Measurements from ENCODE around the gene ABCD4.
"Not testable (repeated sequence)": the region's sequence is repeated elsewhere in the genome, so short reads cannot be mapped to it uniquely, and the experiment has no call there.

ABCD4 gene

DNA sequence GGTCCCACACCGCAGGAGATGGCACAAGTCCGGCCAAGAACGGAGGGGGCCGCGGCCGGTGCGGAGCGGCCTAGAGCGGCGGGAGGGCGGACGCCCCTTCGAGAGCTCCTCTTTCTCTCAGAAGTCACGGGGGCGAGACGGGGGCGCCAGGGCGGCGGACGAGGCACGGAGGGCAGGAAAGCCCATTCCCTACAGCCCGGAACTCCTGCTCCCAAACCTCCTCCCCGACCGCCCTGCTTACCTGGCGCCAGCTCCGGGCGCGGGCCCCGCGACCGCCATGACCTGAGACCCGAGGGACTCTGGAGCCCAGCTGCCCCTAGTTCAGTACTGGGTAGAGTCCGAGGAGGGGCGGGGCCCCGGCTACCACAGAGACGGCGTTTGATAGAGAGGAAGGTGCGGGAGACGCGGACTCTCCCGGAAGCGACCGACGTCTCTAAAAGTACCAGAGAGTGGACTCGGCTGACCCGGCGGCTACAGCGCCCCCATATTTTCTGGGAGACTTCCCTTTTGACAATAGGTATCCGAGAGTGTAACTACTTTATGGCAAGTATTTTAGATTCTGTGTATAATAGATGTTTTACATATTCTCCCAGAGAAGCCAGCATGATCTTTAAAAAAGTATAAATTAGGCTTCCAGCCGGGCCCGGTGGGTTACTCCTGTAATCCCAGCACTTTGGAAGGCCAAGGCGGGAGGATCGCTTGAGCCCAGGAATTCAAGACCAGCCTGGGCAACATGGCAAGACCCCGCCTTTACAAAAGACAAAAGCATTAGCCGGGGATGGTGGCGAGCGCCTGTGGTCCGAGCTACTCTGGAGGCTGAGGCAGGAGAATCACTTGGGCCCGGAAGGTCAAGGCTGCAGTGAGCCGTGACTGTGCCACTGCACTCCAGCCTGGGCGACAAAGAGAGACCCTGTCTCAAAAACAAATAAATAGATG, at the start of gene ABCD4:
TSS of gene ABCD4 (minus strand) at position 301 of the 936 bp plus-strand sequence. CDS start at position 279, 22 bp downstream.
- peak; percentile 69 to 80 for DNase-seq (ENCODE audit: low read depth in 1 of 2, low spot score in 1 of 2)

DNA sequence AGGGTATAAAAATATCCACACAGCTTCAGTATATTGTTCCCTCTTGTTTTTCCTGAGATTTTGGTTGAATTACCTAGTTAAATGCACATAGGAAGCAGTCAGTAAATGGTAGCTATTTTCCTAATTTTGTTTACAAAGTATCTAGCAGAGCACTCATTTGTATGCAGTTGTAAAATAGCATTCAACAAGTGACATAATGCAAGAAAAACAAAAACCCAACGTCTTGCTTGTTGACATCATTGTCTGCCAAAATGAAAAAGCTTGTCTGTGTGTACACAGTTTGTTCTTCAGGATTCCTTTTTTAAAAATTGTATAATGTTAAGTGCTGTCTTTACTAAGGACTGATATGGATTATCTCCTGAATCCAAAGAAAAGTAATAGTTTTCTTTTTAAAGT, 48.2 kb upstream of the ABCD4 start:
- DNase-seq (ENCODE audit: low read depth in 1 of 2, low spot score in 1 of 2), result no peak

DNA sequence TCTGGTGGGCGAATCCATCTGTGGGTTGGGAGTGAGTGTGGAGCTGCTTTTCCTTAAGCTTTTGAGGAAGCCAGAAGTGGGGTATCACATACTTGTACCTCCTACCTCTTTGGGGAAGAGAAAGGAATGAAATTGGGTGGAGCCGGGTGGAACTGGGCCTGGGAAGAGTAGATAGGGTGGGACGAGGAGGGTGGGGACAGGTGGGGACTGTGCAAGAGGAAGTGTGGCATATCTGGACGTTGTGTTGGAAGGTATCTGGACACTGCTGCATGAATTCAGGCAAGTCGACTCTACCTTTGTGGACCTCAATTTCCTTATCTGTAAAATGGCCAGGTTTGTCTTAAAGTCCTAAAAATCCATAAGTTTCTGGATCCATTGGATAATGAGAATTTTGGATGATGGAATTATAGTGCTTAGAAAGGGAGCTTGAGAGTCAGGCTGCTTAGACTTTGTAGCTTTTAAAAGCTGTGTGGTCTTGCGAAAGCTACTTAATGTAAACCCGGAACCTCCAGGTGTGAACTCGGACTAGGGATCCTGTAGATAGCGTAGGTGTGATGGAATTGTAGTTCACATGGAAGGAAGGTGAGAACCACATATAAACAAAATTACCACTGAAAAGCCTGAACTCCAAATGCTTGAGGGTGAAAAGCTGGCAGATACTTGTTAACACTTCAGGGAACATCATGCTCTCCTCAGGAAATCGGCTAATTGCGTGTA, 47.6 kb upstream of the ABCD4 start:
- no peak for DNase-seq (ENCODE audit: low read depth in 1 of 2, low spot score in 1 of 2)

DNA sequence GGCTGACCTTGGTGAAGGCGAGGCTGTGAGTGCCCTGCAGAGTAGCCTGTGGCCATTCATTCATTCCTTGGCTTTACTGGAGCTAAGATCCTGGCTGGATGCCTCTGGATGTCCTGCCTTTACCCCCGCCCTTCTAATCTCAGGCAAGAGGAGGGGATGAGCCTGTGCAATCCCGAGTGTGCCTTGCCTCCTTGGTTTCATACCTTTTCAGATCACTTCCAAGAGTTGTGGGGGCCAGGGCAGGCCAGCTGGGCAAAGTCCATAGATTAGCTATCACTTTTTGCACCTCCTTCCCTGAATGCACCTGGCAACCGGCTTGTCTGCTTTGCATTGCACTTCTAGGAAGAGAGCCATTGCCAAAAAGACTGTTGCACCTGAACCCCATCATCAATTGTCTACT, 47.0 kb upstream of the ABCD4 start:
- DNase-seq (ENCODE audit: low read depth in 1 of 2, low spot score in 1 of 2), result no peak

DNA sequence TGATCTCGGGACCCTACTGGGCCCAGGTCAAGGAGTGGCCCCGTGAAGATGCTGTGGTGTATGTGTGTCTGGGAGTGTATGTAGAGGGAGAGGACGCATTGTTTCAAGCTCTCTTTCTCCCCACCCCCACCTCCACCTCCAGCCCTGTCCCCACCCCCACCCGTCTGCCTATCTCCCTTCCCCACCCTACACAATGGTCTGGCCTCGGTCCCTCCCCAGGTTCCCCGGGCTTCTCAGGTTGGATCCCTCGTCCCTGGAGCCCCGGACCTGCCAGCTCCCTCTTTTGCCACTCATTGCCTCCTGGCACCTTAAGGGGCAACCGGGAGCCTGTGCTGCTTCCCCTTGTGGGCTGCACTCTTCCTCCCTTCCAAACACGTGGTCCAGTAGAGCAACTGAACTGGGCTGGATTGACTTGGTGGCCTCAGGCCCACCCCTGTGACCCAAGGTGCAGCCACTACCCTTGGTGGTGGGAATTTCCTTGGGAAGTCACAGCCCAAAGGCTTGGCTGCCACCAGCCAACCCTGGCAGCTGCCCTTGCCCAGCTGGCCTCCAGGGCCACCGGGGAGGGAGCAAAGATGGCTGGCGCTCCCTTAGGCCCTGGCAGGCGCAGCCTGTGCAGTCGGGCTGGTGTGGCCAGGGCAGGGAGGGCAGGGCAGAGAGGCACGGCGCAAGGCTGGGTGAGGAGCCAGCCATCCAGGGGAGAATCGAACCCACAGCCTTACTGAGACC, 46.2 kb upstream of the ABCD4 start:
- no peak for DNase-seq (ENCODE audit: low read depth in 1 of 2, low spot score in 1 of 2)

DNA sequence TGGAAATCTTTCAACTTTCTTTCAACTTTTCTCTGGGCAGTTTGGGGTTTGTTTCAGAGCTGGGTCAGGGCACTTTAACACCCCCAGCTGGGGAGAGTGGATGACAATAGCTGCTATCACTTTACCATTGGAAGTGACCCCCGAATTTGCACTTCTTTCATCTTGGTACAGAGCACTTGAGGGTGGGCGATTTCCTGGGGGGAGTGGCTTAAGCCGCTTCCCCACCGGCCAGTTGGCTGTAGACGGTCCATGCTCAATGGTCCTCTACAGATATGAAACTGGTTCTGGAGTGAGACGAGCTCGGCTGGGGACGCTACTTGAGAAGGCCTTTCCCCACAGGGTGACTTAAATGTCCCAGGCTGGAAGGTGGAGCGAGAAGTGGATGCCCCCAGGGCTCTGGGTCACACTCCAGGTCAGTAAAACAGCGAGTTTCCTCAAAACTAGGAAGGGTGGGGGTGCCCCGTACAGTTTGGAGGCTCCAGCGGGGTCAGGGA, 45.6 kb upstream of the ABCD4 start, which contains the start of gene VRTN:
TSS of gene VRTN (plus strand) at position 231 of the 494 bp plus-strand sequence. CDS start 8,313 bp downstream, outside the sequence.
- no peak for DNase-seq (ENCODE audit: low read depth in 1 of 2, low spot score in 1 of 2)

DNA sequence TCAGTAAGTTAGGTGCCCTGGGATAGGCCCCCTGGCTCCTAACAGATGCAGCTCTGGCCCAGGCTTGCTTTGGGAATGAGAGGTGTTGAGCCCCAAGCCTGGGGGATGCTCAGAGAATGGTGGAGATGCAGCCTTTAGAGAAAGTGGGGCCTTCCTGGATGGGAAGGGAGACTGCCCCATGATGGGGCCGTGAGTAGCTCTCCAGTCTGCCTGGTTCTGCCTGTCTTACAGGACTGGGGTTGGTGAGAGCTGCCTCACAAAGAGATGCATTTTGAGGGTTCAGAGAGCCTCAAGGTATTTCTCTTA, 45.0 kb upstream of the ABCD4 start:
- DNase-seq (ENCODE audit: low read depth in 1 of 2, low spot score in 1 of 2), result no peak

DNA sequence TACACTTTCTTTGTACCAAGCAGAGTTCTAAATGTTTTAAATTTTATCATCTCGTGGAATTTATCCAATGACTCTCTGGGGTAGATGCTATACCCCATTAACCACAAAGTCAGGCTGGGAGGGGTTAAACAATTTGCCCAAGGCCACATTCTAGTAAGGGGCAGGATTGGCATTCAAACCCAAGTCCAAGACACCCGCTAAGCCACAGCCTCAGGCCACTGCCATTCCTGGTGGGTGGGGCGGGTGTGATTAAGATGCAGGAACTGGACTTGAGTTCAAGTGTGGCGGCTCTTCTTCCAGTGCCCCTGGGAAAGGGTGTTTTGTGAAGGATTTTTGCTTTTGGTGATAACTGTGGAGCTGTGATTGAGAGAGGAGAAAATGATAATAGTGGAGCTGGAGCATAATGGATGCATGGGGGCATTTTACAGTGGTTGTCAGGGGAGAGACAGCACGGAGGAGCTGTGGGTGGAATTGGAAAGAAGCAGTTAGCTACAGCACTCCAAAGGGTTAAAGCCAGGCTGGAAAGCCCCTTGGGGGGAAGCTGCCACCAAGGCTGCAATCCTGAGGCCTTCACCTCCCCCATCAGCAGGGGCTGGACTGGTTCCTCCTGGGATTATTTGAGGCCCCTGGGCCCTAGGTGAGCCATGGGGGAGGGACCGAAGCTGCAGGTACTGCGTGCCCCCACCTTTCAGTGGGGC, 44.5 kb upstream of the ABCD4 start:
- DNase-seq (ENCODE audit: low read depth in 1 of 2, low spot score in 1 of 2), result no peak

DNA sequence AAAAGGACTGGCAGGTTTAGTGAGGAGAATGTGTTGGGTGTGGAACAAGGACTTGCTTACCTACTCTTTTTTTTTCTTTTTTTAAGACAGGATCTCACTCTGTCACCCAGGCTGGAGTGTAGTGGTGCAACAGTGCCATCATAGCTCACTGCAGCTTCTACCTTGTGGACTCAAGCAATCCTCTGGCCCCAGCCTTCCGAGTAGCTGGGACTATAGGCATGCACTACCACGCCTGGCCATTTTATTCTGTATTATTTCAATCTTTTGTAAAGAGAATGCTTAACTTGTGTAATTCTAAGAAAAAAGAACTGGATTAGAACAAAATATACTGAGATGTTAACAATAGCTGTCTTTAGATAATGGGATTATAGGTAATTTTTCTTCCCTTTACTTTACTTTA, 43.6 kb upstream of the ABCD4 start:
- no peak for DNase-seq (ENCODE audit: low read depth in 1 of 2, low spot score in 1 of 2)

DNA sequence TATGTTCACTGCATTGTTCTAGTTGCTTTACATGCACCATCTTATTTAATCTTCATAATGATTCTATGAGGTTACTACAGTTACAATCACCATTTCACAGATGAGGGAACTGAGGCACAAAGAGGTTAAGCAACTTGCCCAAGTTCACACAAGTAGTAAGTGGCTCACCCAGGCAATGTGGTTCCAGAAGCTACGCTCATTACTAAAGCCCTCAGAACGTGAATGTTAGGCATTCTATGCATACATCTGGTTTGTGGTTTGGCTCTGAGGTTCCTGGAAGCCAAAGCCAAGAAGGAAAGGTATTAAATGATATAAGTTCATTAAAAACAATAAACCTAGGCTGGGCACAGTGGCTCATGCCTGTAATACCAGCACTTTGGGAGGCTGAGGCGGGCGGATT, 31.2 kb upstream of the ABCD4 start:
- DNase-seq (ENCODE audit: low read depth in 1 of 2, low spot score in 1 of 2), result no peak

DNA sequence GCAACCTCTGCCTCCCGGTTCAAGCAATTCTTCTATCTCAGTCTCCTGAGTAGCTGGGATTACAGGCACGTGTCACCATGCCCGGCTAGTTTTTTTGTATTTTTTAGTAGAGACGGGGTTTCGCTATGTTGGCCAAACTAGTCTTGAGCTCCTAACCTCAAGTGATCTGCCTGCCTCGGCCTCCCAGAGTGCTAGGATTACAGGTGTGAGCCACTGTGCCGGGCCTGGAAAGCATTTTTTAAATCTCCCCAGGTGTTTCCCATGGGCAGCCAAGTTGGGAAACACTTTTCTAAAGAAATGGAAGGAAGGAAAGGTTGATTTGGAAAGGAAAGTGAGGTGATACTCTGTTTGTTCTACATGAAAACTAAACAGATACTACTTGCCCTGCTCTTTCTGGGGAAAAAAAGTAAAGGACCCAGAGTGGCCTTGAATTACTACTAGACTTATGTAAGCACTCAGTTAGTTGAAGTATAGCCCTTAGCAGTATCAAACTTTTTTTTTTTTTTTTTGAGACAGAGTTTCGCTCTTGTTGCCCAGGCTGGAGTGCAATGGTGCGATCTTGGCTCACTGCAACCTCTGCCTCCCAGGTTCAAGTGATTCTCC, 27.3 kb upstream of the ABCD4 start:
- DNase-seq (ENCODE audit: low read depth in 1 of 2, low spot score in 1 of 2), result not testable (repeated sequence)

DNA sequence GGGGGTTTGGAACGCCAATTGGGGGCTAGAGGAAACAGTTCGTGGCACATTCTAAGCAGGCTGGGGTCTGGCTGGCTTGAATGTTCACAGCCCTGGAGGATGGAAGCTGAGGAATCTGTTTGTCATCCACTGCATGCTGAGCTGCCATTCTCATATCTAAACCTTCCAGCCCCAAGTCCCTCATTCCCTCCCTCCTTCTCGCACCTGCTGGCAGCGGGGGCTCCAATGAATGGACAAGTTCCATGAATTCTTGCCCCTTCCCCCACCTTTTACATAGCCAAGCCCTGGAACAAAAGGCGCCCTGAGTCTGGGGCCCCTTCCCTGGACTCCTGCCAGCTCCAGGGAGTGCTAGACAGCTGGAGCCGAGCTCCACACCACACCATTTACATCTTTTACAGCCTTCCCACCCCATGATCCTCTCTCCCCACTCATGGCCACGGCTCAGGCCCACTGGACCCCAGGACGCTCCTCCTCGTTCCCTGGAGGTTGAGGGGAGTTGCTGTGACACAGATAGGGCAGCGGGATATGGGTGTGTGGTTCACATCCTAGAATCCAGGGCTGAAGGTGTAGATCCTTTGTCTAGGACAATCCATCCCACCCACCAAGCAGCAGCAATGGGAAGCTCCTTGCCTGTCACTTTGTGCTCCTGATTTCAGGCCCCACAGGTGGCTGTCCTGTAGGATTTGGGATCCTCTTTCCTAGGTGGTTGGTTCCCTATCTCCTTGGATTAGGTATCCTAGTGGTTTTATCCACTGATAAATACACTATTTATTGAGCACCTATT, 23.8 kb upstream of the ABCD4 start:
- no peak for DNase-seq (ENCODE audit: low read depth in 1 of 2, low spot score in 1 of 2)

DNA sequence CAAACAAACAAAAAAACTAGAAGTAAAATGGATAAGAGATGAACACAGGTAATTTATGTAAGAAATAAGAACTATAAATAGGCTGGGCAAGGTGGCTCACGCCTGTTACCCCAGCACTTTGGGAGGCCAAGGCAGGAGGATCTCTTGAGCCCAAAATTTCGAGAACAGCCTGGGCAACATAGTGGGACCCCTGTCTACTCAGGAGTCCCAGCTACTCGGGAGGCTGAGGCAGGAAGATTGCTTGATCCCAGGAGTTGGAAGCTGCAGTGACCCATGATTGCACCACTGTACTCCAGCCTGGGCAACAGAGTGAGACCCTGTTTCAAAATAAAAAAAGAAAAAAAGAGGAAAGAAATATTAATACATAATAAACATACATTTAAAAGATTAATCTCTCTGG, 22.7 kb upstream of the ABCD4 start:
- DNase-seq (ENCODE audit: low read depth in 1 of 2, low spot score in 1 of 2), result no peak

DNA sequence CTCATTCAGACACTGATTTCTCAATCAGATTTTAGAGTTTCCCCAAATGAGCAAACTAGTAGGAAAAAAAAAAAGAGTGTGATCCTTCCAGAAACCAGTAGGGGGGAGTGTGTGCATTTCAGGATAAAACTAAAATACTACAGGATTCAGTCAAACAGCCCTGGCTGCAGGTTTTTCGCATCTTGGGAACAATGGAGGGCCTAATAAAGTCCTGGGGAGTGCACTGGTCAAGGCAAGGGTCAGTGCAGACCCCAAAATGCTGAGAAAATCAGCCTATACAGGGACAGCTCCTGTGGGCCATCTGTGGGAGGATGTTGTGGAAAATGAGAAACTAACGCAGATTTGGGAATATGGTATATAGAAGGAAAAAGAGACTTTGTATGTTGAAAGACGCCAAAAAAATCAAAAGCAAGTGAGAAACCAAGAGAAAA, 22.2 kb upstream of the ABCD4 start:
- no peak for DNase-seq (ENCODE audit: low read depth in 1 of 2, low spot score in 1 of 2)

DNA sequence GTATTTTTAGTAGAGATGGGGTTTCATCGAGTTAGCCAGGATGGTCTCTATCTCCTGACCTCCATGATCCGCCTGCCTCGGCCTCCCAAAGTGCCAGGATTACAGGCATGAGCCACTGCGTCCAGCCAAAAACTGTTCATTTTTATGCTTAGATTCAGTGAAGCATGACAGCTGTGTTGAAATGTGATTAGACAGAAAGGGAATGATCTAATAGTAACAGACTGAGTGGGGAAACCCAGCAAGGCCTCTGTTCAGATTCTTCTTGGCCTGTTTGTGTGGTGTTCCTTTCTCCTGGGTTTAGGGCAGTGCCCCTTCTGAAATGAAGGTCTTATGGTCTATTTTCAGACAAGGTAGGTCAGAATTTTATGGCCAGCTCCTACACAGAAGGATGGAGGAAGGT, 11.8 kb upstream of the ABCD4 start:
- no peak for DNase-seq (ENCODE audit: low read depth in 1 of 2, low spot score in 1 of 2)

DNA sequence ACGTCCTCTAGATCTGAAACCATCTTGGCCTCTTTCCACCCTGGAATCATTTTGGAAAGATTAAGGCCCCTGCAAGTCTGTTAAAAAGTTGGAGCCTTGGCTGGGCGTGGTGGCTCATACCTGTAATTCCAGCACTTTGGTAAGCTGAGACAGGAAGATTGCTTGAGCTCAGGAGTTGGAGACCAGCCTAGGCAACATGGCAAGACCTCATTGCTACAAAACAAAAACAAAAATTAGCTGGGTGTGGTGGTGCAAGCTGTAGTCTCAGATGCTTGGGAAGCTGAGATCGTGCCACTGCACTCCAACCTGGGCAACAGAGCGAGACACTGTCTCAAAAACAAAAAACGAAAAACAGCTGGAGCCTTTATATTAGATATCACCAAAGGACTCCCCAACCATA, 10.9 kb upstream of the ABCD4 start:
- DNase-seq (ENCODE audit: low read depth in 1 of 2, low spot score in 1 of 2), result no peak

DNA sequence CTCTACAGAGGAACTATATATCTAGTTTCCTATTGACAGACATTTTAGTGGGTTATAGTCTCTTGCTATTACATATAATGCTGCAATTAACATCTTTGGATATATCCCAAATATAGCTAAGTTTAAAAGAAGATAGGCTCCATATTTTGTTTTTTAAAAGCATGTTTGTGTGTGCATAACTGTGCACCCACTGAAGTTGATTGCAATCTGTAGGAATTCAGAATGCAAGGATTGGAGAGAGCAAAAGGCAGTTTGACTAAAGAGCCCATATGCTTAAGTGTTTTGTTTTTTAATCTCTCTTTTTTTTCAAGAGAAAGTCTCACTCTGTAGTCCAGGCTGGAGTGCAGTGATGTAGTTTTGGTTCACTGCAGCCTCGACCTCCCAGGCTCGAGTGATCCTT, 9.4 kb upstream of the ABCD4 start:
- DNase-seq (ENCODE audit: low read depth in 1 of 2, low spot score in 1 of 2), result no peak

DNA sequence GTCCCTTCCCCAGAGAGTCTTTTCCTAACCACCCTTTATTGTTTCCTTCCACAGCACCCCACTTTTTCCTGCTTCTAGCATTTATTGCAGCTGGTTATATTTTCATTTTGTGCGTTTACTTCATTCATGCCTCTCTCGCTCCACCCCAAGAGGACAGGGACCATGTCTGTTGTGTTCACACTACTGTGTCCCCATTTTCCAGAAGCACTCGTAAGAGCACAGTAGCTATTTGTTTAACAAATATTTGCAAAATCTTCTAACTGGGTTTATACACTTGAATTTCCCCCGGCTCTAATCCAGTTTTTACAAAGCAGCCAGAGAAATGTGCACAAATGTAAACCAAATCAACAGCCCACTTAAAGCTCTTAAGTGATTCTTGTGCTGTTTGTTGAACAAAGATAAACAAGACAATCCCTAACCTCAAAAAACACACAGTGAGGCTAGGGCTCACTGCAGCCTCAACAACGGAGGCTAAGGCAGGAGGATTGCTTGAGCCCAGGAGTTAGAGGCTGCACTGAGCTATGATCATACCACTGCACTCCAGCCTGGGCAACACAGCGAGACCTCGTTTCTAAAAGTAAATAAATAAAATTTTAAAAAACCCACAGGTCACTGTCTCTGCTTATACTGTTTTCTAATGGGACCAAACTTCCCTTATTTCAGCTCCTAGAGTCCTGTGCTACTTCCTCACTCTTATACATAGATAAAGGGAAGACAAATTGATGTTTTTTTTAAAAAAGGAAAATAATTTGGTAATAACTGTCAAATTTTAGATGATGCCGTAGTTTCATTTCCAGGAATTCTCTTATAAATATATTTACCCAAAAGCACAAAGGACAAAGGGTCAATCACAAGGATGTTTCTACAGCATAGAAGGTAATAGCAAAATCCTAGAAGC, 6.6 kb upstream of the ABCD4 start:
- DNase-seq (ENCODE audit: low read depth in 1 of 2, low spot score in 1 of 2), result no peak

DNA sequence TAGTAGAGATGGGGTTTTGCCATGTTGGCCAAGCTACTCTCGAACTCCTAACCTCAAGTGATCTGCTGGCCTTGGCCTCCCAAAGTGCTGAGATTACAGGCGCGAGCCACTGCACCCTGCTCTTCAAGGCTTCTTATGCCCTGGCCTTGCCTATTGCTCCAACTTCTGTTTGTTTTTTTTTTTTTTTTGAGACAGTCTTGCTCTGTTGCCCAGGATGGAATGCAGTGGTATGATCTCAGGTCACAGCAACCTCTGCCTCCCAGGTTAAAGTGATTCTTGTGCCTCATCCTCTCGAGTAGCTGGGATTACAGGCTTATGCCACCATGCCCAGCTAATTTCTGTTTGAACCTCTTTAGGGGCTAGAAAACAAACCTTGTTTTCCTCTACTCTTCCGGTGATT, 6.0 kb upstream of the ABCD4 start:
- no peak for DNase-seq (ENCODE audit: low read depth in 1 of 2, low spot score in 1 of 2)
